CMK (cell line): ENCODE measurements around the gene RNF121.
A peak's percentile ranks its signal among the peaks of the same experiment; 100 is the strongest.
"Not testable (repeated sequence)": the region's sequence is repeated elsewhere in the genome, so short reads cannot be mapped to it uniquely, and the experiment has no call there.

Source experiments
- DNase-seq: peaks from one replicate; pipeline ENCODE4 v3.0.0-alpha.2; 2010; ENCODE audit warnings: low read depth

RNF121 gene

GRCh38 chr11:71928737-71929443 is at the start of gene RNF121:
Gene RNF121, plus strand, starts transcription at chr11:71929046. Its CDS starts 16 bp downstream, at chr11:71929062.
- DNase-seq, result peak; percentile 94

- DNase-seq, result not testable (repeated sequence)
These were observed 43.0 kb upstream of the RNF121 start for GRCh38 chr11:71885806-71886205.

- not testable (repeated sequence) for DNase-seq
These were observed 40.4 kb upstream of the RNF121 start for GRCh38 chr11:71888335-71889010.

GRCh38 chr11:71889181-71889872 is 39.5 kb upstream of the RNF121 start:
- not testable (repeated sequence) for DNase-seq

- no peak for DNase-seq
These were observed 32.9 kb upstream of the RNF121 start for GRCh38 chr11:71895961-71896360.

GRCh38 chr11:71901137-71901536 is 27.7 kb upstream of the RNF121 start:
- DNase-seq, result not testable (repeated sequence)

GRCh38 chr11:71908218-71908617 is 20.6 kb upstream of the RNF121 start:
- no peak for DNase-seq

GRCh38 chr11:71910775-71911174 is 18.1 kb upstream of the RNF121 start:
- DNase-seq, result not testable (repeated sequence)

- DNase-seq, result not testable (repeated sequence)
These were observed 17.4 kb upstream of the RNF121 start for GRCh38 chr11:71911321-71911985.

- not testable (repeated sequence) for DNase-seq
These were observed 16.9 kb upstream of the RNF121 start for GRCh38 chr11:71911986-71912340.

GRCh38 chr11:71913756-71914526 is 14.9 kb upstream of the RNF121 start:
- no peak for DNase-seq

GRCh38 chr11:71914617-71915189 is 14.1 kb upstream of the RNF121 start:
- DNase-seq, result no peak

- no peak for DNase-seq
These were observed 11.2 kb upstream of the RNF121 start for GRCh38 chr11:71917646-71918140.

GRCh38 chr11:71927820-71928736 is 768 bp upstream of the RNF121 start, which contains the start of gene XNDC1N:
Gene XNDC1N, minus strand, starts transcription at chr11:71928594. Its CDS starts 5,241 bp downstream, at chr11:71923353.
- peak; percentile 69 for DNase-seq

- no peak for DNase-seq
These were observed 645 bp downstream of the RNF121 start for GRCh38 chr11:71929491-71929890.

- no peak for DNase-seq
These were observed 1.9 kb downstream of the RNF121 start for GRCh38 chr11:71930556-71931244.

GRCh38 chr11:71931245-71931602 is 2.4 kb downstream of the RNF121 start:
- no peak for DNase-seq

- DNase-seq, result no peak
These were observed 4.5 kb downstream of the RNF121 start for GRCh38 chr11:71933141-71933933.
